HuH-7 (cell line): ENCODE results near the gene PCGF3.
A peak's percentile ranks its signal among the peaks of the same experiment; 100 is the strongest.
"Not testable (repeated sequence)": the region's sequence is repeated elsewhere in the genome, so short reads cannot be mapped to it uniquely, and the experiment has no call there.

Experiments
- DNase-seq: peaks from one replicate; pipeline ENCODE4 v3.0.0; 2011; ENCODE audit warnings: low spot score

PCGF3 gene

DNA sequence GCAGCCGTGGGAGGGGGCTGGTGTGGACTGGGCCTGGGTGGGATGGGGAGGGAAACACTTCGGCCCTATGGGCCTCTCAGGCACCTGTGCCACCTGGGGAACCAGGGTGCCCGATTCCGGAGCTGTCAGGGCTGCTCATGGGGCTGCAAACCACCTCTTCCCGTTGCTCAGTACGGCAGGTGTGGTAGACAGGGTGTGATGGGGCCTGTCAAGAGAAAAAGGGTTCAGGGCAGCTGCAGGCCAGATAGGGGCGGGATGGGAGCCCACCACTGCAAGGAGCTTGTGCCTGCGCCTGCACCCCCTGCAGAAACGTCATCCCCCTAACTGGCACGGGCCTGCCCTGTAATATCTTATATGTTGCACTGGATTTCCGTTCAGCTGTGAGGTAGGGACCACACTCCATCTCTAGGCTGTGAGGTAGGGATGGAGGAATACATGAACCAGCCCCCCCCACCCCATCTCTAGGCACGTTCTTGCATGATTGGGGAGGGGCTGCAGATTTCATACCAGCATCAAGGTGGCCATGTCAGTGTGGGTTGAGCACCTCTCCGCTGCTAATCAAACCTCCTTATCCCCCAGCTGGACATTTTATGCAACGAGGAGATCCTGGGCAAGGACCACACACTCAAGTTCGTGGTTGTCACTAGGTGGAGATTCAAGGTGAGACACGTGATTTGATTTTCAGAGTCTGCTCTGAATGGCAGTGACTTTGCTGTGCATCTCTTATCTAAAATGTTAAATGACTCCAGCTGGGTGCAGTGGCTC, 59.0 kb downstream of the PCGF3 start:
- no peak for DNase-seq

DNA sequence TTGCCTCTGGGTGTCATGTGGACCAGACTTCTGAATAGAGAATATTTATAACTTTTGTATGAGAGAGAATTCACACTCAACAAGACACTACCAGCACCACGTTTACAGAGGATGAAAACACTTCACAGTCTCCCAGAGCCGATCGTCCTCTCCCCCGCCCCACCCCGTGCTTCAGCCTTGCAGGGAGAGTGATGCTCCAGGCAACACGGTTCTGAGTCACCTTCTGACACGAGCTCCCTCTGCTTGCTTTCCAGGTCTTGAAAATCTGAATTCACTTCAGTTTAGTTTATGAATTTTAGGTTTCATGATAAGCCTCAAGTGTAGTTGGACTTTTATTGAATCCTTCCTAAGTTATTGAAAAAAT, 60.5 kb downstream of the PCGF3 start:
- DNase-seq, result no peak

DNA sequence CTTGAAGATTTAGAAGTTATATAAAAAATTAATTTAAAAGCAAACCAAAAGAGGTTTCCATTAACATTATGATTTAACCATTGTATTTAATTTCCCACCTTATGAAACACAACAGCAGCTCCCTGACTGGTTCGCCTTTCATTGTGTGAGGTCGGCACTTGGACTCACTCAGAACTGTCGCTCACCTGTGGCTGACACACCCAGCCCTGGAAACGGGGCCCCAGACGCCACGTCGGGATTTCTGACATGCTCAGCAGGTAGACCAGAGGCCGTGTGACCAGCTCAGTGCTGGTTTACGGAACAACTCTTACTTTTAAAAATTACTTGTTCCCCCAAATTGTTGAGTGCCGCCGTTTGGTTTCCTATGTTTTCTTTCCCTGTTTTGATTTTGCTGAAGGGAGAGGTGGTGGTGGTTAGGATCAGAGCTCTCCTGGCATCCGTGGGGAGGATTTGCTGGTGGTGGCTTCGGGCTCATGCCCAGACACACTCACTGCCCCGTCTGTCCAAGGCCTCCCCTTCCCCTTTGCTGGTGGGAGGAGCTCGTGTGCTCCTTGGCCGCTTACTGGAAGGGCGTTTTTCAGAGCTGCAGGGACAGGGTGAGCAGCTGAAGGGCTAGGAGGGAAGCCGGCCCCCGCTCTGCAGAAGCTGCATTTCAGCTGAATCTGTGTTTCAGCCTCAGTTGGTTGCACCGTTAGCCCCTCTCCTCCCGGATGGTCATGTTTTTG, 61.1 kb downstream of the PCGF3 start:
- no peak for DNase-seq

DNA sequence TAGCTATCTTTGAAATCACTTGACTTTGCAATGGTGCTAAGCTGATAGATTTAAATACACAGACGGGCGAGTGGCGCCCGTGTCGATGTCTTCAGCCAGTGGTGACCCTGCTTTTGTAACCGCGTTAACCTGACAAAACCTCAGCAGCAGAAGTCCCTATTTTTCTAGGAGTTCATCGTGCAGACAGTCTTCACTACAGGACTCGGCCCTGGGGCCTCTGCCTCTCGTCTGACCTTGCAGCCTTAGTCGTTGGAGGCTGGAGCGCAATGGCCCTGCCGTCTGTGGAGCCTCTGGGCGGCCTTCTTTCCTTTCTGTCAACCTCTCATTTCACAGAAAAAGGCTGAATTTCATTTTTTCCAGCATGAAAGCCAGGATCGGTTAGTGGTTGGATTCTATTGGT, 62.4 kb downstream of the PCGF3 start:
- no peak for DNase-seq

DNA sequence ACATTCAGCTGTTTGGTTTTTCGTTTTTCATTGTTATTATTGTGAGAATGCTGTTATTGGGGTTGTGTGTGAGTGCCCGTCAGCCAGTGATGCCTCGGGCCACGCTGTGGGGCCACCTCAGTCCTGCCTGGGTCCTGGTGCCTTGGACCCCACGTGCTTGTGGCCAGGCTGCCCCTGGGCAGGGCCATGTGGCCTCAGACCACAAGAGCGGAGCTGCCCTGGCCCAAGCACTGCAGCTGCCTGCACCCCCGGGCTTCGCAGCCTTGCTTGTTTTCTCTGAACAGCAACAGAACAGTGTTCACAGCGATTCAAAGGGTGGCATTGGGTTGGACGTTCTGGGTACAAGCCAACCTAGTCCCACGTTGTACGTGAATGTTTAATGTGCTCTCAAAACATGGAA, 63.4 kb downstream of the PCGF3 start:
- no peak for DNase-seq

DNA sequence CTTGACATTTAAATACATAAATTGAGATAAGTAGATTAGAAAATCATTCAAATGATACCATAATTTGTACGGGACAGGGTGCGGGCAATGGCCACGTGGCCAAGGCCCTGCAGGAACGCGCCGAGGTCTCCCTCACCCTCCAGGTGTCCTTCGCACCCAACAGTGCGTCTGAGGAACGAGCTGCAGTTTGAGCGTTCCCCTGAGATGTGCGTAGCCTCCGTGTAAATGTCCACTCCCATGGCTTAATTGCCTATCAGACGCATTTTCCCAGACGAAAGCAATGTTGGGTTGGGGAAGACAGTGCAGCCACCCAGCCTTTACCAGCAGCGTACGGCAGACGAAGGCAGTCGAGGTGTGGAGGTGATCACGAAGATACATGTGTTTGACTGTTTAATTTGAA, 63.9 kb downstream of the PCGF3 start:
- DNase-seq, result no peak

DNA sequence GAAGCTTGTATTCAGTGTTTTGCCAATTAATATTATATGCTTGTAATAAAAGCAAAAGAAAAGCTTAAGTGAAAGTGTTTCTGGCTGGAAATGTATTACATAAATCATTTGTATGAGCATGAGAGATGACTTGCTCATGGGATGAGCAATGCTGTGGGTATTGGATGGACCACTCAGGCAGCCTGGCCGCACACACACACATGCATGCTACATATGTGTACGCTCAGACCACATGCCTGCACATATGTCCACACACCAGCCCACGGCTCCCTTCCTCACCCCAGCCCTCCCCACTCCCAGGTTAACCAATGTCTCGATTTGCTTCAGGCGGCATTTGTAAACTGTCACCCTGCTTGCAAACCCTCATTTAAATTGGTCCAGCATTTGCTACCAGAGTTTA, 64.4 kb downstream of the PCGF3 start:
- no peak for DNase-seq

DNA sequence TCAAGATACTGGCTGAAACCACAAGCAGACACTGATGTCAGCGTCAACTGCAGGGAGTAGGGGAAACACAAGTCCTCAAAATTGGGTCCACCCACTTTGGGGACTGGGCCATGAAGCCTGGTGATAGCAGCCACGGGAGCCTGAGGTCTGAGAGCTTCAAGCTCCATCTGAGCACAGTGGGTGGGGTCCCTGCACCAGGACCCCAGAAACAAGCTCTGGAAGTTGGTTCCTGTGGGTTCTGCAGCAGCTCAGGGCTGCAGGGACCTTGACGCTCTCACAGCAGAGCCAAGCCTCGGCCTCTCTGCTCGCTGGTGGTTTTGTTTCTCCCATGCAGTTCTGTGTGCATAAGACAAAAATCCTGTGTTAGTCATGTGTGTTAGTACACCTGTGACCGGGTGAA, 65.8 kb downstream of the PCGF3 start:
- DNase-seq, result no peak

DNA sequence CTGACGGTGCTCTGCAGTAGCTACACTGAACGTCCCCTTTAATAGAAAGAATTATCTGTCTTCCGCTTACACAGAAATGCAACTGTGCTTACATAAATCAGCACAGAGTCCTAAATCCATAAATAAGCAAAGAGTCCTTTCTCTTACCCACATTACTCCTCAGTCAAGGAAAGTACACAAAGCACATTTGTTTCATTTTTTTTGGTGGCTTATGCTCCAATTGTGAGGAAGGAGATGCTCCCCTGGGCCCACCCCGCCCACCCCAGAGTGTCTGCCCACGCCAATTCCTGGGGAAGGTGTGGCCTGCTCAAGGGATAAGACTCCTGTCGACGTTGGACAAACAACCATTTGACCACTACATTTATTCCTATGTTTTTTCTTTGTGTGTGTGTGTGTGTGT, 66.5 kb downstream of the PCGF3 start:
- DNase-seq, result no peak

DNA sequence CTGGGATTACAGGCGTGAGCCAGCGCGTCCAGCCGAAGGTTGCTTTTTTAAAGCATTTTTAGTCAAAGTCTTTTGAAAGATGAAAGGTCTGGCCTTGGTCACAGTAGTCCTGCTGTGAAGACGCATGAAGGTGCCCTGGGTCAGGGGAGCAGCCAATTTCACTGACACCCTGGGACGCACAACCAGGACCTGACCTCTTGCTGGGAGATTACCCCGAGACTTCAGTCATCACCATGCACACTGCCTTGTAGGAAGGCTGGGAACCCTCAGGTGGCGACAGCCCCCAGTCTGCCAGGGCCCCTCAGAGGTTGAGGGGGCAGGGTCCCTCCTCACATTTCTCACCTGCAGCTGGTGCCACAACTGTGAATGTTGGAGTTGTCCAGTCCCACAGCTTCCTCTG, 67.1 kb downstream of the PCGF3 start:
- DNase-seq, result no peak

DNA sequence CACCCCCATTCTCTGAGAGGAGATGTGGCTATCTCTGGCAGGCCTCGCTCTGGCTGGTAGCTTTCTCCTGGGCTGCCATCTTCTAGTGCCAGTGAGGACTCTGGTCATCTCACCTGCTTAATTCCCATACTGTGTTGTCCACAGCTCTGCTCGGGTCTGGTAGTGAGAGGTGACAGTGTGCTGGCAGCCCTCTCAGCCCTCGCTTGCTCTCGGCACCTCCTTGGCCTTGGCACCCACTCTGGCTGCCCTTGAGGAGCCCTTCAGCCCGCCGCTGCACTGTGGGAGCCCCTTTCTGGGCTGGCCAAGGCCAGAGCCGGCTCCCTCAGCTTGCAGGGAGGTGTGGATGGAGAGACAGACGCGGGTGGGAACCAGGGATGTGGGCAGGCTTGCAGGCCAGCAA, 67.6 kb downstream of the PCGF3 start:
- no peak for DNase-seq

DNA sequence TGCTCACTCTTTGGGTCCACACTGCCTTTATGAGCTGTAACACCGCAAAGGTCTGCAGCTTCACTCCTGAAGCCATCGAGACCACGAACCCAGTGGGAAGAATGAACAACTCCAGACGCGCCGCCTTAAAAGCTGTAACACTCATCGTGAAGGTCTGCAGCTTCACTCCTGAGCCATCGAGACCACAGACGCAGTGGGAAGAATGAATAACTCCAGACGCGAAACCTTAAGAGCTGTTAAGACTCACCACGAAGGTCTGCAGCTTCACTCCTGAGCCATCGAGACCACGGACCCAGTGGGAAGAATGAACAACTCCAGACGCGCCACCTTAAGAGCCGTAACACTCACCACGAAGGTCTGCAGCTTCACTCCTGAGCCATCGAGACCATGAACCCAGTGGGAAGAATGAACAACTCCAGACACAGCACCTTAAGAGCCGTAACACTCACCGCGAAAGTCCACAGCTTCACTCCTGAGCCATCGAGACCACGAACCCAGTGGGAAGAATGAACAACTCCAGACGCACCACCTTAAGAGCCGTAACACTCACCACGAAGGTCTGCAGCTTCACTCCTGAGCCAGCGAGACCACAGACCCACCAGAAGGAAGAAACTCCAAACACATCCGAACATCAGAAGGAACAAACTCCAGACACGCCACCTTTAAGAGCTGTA, 68.9 kb downstream of the PCGF3 start:
- not testable (repeated sequence) for DNase-seq

DNA sequence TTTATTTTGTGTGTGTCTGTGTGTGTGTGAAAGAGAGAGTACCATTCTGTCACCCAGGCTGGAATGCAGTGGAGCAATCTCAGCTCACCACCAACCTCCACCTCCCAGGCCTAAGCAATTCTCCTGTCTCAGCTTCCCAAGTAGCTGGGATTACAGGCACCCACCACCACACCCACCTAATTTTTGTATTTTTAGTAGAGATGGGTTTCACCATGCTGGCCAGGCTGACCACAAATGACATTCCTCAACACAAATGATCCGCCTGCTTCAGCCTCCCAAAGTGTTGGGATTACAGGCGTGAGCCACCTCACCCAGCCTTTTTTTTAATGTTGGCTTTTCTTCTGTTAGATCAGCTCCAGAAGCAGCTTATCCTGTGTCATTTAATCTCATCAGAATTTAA, 69.9 kb downstream of the PCGF3 start:
- not testable (repeated sequence) for DNase-seq

DNA sequence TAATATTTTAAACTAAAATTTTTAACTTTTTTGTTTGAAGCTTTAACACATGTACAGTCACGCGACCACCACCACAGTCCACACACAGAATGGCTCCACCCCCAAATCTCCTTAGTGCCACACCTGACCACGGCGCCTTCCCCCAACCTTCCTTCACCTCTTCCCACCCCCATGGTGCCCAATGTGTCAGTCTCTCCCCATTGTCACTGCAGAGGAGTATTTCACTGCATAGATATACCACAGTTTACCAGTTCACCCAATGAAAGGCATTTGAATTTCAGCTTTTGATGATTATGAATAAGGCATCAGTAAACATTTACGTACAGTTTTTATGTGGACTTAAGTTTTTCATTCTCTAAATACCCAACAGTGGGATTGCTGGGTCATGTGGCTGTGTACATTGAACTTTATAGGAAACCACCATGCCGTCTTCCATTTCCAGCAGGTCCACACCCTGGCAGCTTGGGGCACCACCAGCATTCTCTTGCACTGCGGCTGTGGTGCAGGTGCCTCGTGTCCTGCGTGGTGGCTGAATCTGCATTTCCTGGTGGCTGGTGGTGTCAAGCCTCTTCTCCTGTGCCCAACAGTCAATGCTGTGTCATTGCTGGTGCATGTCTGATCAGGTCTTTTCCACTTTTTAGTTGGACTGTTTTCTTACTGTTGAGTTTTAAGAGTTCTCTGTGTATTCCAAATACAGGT, 71.3 kb downstream of the PCGF3 start:
- DNase-seq, result no peak

DNA sequence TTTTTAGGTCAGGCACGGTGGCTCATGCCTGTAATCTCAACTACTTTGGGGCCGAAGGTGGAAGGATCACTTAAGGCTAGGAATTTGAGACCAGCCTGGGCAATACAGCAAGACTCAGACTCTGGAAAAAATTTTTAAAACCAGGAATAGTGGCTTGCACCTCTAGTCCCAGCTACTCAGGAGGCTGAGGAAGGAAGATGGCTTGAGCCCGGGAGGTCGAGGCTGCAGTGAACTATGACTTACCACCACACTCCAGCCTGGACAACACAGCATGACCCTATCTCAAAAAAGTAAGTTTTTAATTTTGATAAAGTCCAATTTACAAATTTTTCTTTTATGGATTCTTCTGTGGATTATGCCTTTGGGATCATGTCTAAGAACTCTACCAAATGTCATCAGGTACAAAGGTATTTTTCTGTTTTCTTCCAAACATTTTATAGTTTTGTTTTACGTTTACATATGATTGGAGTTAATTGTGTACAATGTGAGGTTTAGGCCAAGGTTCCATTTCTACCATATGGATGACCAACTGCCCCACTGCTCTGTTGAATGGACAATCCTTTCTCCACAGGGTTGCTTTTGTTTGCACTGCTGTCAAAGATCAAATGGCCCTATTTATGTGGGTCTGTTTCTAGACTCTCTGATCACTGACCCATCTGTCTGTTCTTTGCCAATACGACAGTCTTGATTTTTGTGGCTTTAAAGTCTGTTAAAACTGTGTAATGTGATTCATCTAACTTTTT, 72.1 kb downstream of the PCGF3 start:
- no peak for DNase-seq

DNA sequence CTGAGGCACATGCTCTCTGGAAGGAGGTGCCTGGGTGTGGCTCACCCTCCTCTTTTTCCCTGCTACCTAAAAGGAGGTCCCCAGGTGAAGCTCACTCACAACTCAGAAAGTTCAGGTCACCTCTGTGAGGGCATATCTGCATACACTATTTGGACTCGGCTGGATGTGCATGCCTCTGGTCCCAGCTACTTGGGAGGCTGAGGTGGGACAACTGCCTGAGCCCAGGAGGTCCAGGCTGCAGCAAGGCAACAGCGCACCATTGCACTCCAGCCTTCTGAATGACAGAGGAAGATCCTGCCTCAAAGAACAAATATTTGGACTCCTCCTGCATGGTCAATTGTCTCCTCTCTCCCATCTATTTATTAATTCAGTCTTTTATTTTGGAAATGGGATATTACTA, 73.9 kb downstream of the PCGF3 start:
- no peak for DNase-seq

DNA sequence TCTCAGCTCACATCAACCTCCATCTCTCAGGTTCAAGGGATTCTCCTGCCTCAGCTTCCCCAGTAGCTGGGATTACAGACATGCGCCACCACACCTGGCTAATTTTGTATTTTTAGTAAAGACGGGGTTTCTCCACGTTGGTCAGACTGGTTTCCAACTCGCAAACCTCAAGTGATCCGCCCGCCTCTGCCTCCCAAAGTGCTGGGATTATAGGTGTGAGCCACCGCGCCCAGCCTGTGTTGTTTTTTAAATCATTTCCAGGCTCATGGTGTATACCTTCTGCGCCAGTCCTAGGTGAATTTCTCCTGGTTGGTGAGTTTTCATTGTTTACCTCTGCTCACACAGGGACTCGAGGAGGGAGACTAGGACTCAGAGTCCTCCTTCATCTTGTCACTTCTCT, 74.6 kb downstream of the PCGF3 start:
- not testable (repeated sequence) for DNase-seq

DNA sequence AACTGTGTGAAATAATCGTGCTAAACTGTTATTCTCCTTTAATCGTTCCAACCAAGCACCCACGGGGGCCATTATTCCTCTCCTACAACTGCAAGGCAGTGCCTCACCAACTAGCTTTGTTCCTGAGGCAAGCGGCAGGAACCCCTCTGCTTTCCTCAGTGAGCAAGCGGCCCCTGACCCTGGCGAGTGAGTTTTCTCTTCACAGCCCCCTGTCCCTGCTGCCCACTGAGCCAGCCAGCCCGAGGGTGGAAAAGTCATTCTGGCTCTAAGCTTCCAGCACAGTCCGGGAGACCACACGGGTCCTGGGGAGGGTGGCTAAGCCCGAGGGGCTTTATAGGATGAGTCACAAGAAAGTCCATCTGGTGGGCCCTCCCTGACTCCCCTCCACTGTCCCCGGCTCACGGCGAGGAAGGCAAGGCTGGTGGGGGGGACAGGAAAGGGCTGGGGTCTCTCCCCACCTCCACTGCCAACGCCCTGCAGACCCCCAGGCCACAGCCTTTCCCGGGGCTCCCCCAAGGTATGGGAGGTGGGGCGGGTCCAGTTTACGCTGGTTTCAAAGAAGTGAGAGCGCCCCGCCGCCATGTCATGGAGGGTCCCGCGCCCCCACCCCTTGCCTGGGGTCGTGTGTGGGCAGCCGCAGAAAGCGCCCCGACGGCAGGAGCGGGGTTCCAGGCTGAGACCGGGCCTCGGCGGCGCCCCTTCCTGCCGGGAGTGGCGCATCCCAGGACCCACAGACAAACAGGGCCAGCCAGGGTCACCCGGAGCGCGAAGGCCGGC, 75.3 kb downstream of the PCGF3 start:
- no peak for DNase-seq

DNA sequence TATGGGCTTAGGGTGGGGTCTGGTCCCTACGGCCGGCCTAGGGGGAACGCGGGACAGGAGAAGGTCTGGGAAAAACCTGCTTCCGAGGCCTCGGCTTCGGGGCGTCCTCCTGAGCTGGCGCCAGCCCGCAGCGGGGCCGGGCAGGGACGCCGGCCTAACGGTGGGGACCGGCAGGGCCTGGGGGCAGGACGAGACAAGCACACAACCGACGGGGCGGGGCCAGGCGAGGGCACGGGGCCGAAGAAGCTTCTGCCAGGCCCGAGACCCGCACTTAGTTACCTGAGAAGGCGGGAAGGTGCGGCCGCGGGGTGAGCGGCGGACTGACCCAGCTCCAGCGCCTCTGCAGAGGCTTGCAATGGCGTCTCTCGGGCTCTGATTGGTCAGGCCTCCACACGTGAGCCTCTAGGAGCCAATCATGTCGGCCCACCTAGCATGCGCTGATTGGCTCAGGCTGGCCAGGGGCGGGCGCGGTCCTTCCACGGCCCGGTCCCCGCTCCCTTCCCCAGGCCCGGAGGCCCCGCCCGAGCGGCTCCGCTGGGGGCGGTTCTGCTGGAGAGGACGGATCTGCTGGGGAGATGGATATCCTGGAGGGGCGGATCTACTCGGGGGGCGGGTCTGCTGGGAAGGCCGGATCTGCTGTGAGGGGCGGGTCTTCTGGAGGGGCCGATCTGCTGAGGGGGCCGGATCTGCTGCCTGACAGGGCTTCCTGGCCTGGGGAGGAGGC, 76.0 kb downstream of the PCGF3 start:
- DNase-seq, result peak; percentile 100
